Left lung (tissue), 10 donors: ENCODE results near the gene ELAVL4. TPM values are rescaled to one million over a fixed set of nuclear protein-coding genes. Genes with fewer than 3 reads are reported as not detected.
A peak's percentile ranks its signal among the peaks of the same experiment; 100 is the strongest.

Source experiments
- ATAC-seq: fragments of 200-7000 bp; cut with Tn5 transposase; one replicate; pipeline ENCODE4 v1.9.1; 2020; ENCODE audit warnings: moderate library complexity
- DNase-seq, 4 donors: peaks; one replicate each; pipeline ENCODE4 v3.0.0-alpha.2; 2013 to 2020
- H3K27ac ChIP-seq, 2 donors: fragments of 200-600 bp; sonication (generic) in 1 of 2; one replicate each; pipeline versions ENCODE4 v1.5.0 to v1.8.0; 2020 to 2021
- H3K27me3 ChIP-seq, 2 donors: fragments of 200-600 bp; sonication (generic) in 1 of 2; one replicate each; pipeline versions ENCODE4 v1.5.0 to v1.8.0; 2020 to 2021
- H3K36me3 ChIP-seq, 2 donors: fragments of 200-600 bp; sonication (generic) in 1 of 2; one replicate each; pipeline versions ENCODE4 v1.5.0 to v1.8.0; 2020 to 2021
- H3K4me1 ChIP-seq, 2 donors: fragments of 200-600 bp; one replicate each; pipeline ENCODE4 v1.8.0; 2021
- H3K4me3 ChIP-seq, 2 donors: fragments of 200-600 bp; sonication (generic) in 1 of 2; one replicate each; pipeline versions ENCODE4 v1.5.0 to v1.8.0; 2020 to 2021; ENCODE audit warnings: mild to moderate bottlenecking in 1 of 2
- H3K9me3 ChIP-seq, 2 donors: fragments of 200-600 bp; sonication (generic) in 1 of 2; one replicate each; pipeline versions ENCODE4 v1.5.0 to v1.8.0; 2020 to 2021
- CTCF ChIP-seq, 2 donors: fragments of 200-600 bp; sonication (generic) in 1 of 2; IDR thresholded peaks; one replicate each; pipeline versions ENCODE4 v1.5.0 to v1.8.0; 2021; ENCODE audit warnings: antibody characterized with exemption in 2 of 2
- intact Hi-C, 2 donors: fragments of 100-400 bp; cut with DNase I; formaldehyde crosslinking; loops; one replicate each; pipeline versions ENCODE4 v1.11.2 to v1.14.2; 2022
- polyA plus RNA-seq, 6 donors: library from polyadenylated mRNA; unstranded; fragments of 120-200 nt; gene quantifications; one replicate each; pipeline ENCODE4 v1.2.1, GENCODE V29; 2013; ENCODE audit not compliant: insufficient read length in 6 of 6
- total RNA-seq, 2 donors: library from RNA; stranded (reverse); fragmentation: NEBNext Ultra II Directional; extraction: Animal tissue kit (Norgen Biotek cat#: 25700); gene quantifications; one replicate each; pipeline ENCODE4 v1.2.1, GENCODE V29; 2021
- donor health status: DM: no; HTN: yes; CAD: no.
- donor health status: DM: no; HTN: no; CAD: no.

ELAVL4 gene
- total and polyA plus RNA-seq, 8 donors: 0.41 to 1.3 (median 0.86) TPM; not detected in 2

- intact Hi-C loops: no loop called here
- Histone ChIP-seq H3K9me3 (no peaks in the 10 kb centered on the region), H3K27ac (no peak overlapping the region), H3K4me1 (peaks cover 0 to 8% of the 10 kb centered on the region in 2 donors), H3K27me3 (peaks cover 9 to 43% of the 10 kb centered on the region in 2 donors), H3K4me3 (no peak overlapping the region), H3K36me3 (no peaks in the 10 kb centered on the region)
- no peak for TF ChIP-seq CTCF (IDR thresholded peaks at IDR 0.05)
- no peak for ATAC-seq
- no peak for DNase-seq
Observed at GRCh38 chr1:50106095-50106761, 2.5 kb upstream of the ELAVL4 start.

DNA sequence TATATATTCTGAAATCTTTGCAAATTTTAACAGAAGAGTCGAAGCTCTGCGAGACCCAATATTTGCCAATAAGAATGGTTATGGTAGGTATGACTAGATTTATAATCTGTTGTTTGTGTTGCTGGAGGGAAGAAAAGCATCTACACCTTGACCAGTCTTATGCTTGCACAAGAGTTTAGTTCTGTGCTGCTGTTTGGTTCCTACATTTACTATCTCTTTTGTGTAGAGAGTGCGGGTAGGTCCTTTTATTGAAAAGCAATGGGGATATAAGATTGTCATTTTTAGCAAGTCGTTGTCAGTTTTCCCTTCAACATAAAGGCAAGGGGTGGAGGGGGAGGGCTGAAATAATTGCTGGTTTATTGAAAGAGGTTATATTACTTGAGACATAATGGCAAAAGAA, 396 bp downstream of the ELAVL4 start:
- DNase-seq: no peak
- Histone ChIP-seq H3K4me1 (peaks cover 0 to 8% of the 10 kb centered on the region in 2 donors), H3K4me3 (no peak overlapping the region), H3K9me3 (no peaks in the 10 kb centered on the region), H3K27me3 (peaks cover 22 to 59% of the 10 kb centered on the region in 2 donors), H3K36me3 (no peaks in the 10 kb centered on the region), H3K27ac (no peak overlapping the region)
- no peak for ATAC-seq
- intact Hi-C loops: no loop called here
- no peak for TF ChIP-seq CTCF (IDR thresholded peaks at IDR 0.05)

DNA sequence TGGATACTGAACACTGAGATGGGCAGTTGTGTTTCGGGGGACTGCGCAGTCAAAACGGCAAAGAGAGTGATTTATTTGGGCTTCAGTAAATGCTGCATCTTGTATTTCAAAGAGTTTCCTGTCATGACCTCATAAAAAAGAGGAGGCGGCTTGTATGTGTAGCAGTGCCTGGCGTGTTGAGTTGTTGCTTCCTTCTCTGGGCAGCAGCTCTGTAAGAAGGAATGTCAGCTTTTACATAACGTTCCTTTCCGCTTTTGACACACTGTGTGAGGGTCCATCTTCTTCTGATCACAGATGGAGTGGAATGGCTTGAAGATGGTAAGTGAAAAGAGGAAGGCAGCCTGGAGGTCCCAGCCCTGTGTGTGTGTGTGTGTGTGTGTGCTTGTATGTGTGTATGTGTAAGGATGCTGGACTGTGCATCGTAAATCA, 941 bp downstream of the ELAVL4 start:
- H3K27ac ChIP-seq: no peak overlapping the region
- DNase-seq (peak in 2 of 4 donors; percentile 4 to 13), ATAC-seq (no peak)
- no peak for TF ChIP-seq CTCF (IDR thresholded peaks at IDR 0.05)
- intact Hi-C loops: no loop called here
- no peak overlapping the region for H3K4me3 ChIP-seq
- peaks cover 0 to 8% of the 10 kb centered on the region in 2 donors for H3K4me1 ChIP-seq
- H3K27me3 ChIP-seq: peaks cover 22 to 63% of the 10 kb centered on the region in 2 donors
- no peaks in the 10 kb centered on the region for H3K36me3 ChIP-seq
- no peaks in the 10 kb centered on the region for H3K9me3 ChIP-seq

DNA sequence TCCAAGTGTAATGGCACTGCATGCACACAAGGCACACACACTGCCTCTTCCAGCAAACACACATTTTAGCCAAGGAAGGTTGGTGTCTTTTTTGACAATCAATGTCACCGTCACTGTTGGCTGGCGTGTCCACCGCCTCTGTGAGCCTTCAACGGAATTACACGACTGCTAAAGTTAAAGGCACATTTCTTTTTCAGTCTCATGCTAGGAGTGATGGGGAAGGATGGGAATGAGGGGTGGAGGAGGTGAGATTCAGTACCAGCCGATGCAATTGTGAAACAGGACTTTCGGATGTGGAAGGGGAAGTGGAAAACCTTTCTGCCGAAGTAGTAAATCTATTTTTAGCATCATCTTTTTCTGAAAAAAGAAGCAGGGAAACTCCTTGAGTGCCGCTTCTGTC, 1.4 kb downstream of the ELAVL4 start:
- H3K36me3 ChIP-seq: no peaks in the 10 kb centered on the region
- H3K27ac ChIP-seq: no peak overlapping the region
- no peak for TF ChIP-seq CTCF (IDR thresholded peaks at IDR 0.05)
- peaks cover 0 to 8% of the 10 kb centered on the region in 2 donors for H3K4me1 ChIP-seq
- no peak overlapping the region for H3K4me3 ChIP-seq
- peaks cover 22 to 63% of the 10 kb centered on the region in 2 donors for H3K27me3 ChIP-seq
- no peaks in the 10 kb centered on the region for H3K9me3 ChIP-seq
- no peak for DNase-seq
- no peak for ATAC-seq
- intact Hi-C loops: no loop called here

GRCh38 chr1:50110656-50111055, 1.9 kb downstream of the ELAVL4 start:
- Histone ChIP-seq H3K27ac (no peak overlapping the region), H3K9me3 (no peaks in the 10 kb centered on the region), H3K27me3 (peaks cover 22 to 63% of the 10 kb centered on the region in 2 donors), H3K4me1 (peaks cover 0 to 8% of the 10 kb centered on the region in 2 donors), H3K36me3 (no peaks in the 10 kb centered on the region), H3K4me3 (no peak overlapping the region)
- intact Hi-C loops: no loop called here
- DNase-seq (no peak), ATAC-seq (no peak)
- no peak for TF ChIP-seq CTCF (IDR thresholded peaks at IDR 0.05)
